A549 (cell line): ENCODE results near the gene HINT3. TPM values are rescaled to one million over a fixed set of nuclear protein-coding genes. Genes with fewer than 3 reads are reported as not detected.

Source experiments
- ATAC-seq, 2 experiments: fragments of 200-7000 bp in 1 of 2; fragments of >200 bp in 1 of 2; cut with Nextera tagmentation in 1 of 2; cut with Tn5 transposase in 1 of 2; 3 replicates each; pipeline versions ENCODE4 v1.8.0 to v1.9.1; 2018 to 2020; ENCODE audit warnings: mild to moderate bottlenecking in 1 of 2, moderate library complexity in 1 of 2
- CTCF ChIA-PET: fragments of 300-600 bp; sonication (Branson Sonifier 250); formaldehyde crosslinking; extraction: SDS; loops from one replicate; lab custom pipeline; 2021; ENCODE audit warnings: antibody characterized with exemption, inconsistent platforms; lab: Yijun Ruan, JAX
- POLR2A ChIA-PET: fragments of 350-600 bp; formaldehyde crosslinking; extraction: SDS; loops from one replicate; lab custom pipeline; 2021; ENCODE audit warnings: antibody characterized with exemption, inconsistent platforms; lab: Yijun Ruan, JAX
- DNase-seq, 2 experiments: peaks; one replicate each; pipeline versions ENCODE4 v3.0.0 to v3.0.0-alpha.2; 2011 to 2016; ENCODE audit warnings: low read depth in 1 of 2, low spot score in 1 of 2
- FAIRE-seq: peaks from 2 replicates; lab custom pipeline; 2011; peaks lifted over from hg19 to GRCh38; lab: Jason Lieb, UNC
- H3K27ac ChIP-seq, 2 experiments: fragments of >200 bp; sonication (Bioruptor Twin); formaldehyde crosslinking; 3 replicates each; pipeline ENCODE4 v1.5.1; 2016 to 2017
- H3K4me1 ChIP-seq: fragments of >200 bp; sonication (Bioruptor Twin); formaldehyde crosslinking; 3 replicates; pipeline ENCODE4 v1.6.1; 2016
- H3K4me2 ChIP-seq: fragments of >200 bp; sonication (Bioruptor Twin); formaldehyde crosslinking; 3 replicates; pipeline ENCODE4 v1.6.1; 2016
- H3K4me3 ChIP-seq: fragments of >200 bp; sonication (Bioruptor Twin); formaldehyde crosslinking; 3 replicates; pipeline ENCODE4 v1.5.1; 2016
- H3K9me3 ChIP-seq: fragments of >200 bp; sonication (Bioruptor Twin); formaldehyde crosslinking; 3 replicates; pipeline ENCODE4 v1.6.1; 2016
- BHLHE40 ChIP-seq: IDR thresholded peaks from 2 replicates; pipeline ENCODE4 v1.6.1; 2012; ENCODE audit warnings: low read depth, low read length, inconsistent platforms
- CBX2 ChIP-seq: fragments of 200-600 bp; sonication (generic); IDR thresholded peaks from 2 replicates; pipeline ENCODE4 v1.6.1; 2016; ENCODE audit warnings: low read depth, mild to moderate bottlenecking, borderline replicate concordance
- CHD4 ChIP-seq: fragments of 200-600 bp; sonication (generic); IDR thresholded peaks from 2 replicates; pipeline ENCODE4 v1.6.1; 2016; ENCODE audit warnings: antibody characterized with exemption, mild to moderate bottlenecking, borderline replicate concordance
- E2F6 ChIP-seq: IDR thresholded peaks from 2 replicates; pipeline ENCODE4 v1.6.1; 2012; ENCODE audit warnings: low read depth, borderline replicate concordance
- EHF ChIP-seq: fragments of 250-450 bp; sonication (Bioruptor Pico); IDR thresholded peaks from 2 replicates; pipeline ENCODE4 v1.5.0; 2020; ENCODE audit warnings: mild to moderate bottlenecking
- EHMT2 ChIP-seq: fragments of 200-600 bp; sonication (generic); IDR thresholded peaks from 2 replicates; pipeline ENCODE4 v1.6.1; 2016; ENCODE audit warnings: antibody characterized with exemption, low read depth, mild to moderate bottlenecking, moderate library complexity
- ELK1 ChIP-seq: fragments of 150-350 bp; IDR thresholded peaks from 2 replicates; pipeline ENCODE4 v1.6.1; 2014; ENCODE audit warnings: low read depth, mild to moderate bottlenecking, low read length
- EP300 ChIP-seq, 2 experiments: fragments of >200 bp; sonication (Bioruptor Twin); formaldehyde crosslinking; IDR thresholded peaks; 2 replicates in 1 of 2; 3 replicates in 1 of 2; pipeline ENCODE4 v1.6.1; 2016 to 2017
- GATA3 ChIP-seq: IDR thresholded peaks from 2 replicates; pipeline ENCODE4 v1.6.1; 2012; ENCODE audit warnings: borderline replicate concordance
- HDAC2 ChIP-seq: fragments of 200-600 bp; sonication (generic); IDR thresholded peaks from 2 replicates; pipeline ENCODE4 v1.6.1; 2016
- HOXB13 ChIP-seq: fragments of 250-450 bp; sonication (Bioruptor Pico); IDR thresholded peaks from 2 replicates; pipeline ENCODE4 v1.5.0; 2020; ENCODE audit warnings: low read depth, mild to moderate bottlenecking, moderate library complexity
- JUN ChIP-seq, 2 experiments: fragments of >200 bp; sonication (Bioruptor Twin); formaldehyde crosslinking; IDR thresholded peaks; 2 replicates in 1 of 2; 3 replicates in 1 of 2; pipeline ENCODE4 v1.6.1; 2016 to 2017
- JUNB ChIP-seq: fragments of >200 bp; sonication (Bioruptor Twin); formaldehyde crosslinking; IDR thresholded peaks from 2 replicates; pipeline ENCODE4 v1.6.1; 2016
- KDM1A ChIP-seq: fragments of 200-600 bp; sonication (generic); IDR thresholded peaks from 2 replicates; pipeline ENCODE4 v1.6.1; 2016; ENCODE audit warnings: low read depth, mild to moderate bottlenecking
- KDM5A ChIP-seq: fragments of 200-600 bp; sonication (generic); IDR thresholded peaks from 2 replicates; pipeline ENCODE4 v1.6.1; 2016; ENCODE audit warnings: antibody characterized with exemption, mild to moderate bottlenecking
- MAFK ChIP-seq: fragments of 450-650 bp; IDR thresholded peaks from 2 replicates; pipeline ENCODE4 v1.6.1; 2014; ENCODE audit not compliant: partially characterized antibody
- MAZ ChIP-seq: fragments of 150-350 bp; IDR thresholded peaks from 2 replicates; pipeline ENCODE4 v1.6.1; 2014; ENCODE audit warnings: antibody characterized with exemption, low read depth, low read length, borderline replicate concordance
- RARB ChIP-seq: fragments of 250-450 bp; sonication (Bioruptor Pico); IDR thresholded peaks from 2 replicates; pipeline ENCODE4 v1.8.0; 2021; ENCODE audit warnings: mild to moderate bottlenecking, moderate library complexity
- RCOR1 ChIP-seq: fragments of 150-350 bp; IDR thresholded peaks from 2 replicates; pipeline ENCODE4 v1.6.1; 2014; ENCODE audit warnings: antibody characterized with exemption, low read length, low read depth
- RNF2 ChIP-seq: fragments of 200-600 bp; sonication (generic); IDR thresholded peaks from 2 replicates; pipeline ENCODE4 v1.6.1; 2016; ENCODE audit warnings: low read depth, mild to moderate bottlenecking, antibody characterized with exemption, moderate library complexity, borderline replicate concordance
- SMC3 ChIP-seq: fragments of >200 bp; sonication (Bioruptor Twin); formaldehyde crosslinking; IDR thresholded peaks from 3 replicates; pipeline ENCODE4 v1.6.1; 2018; ENCODE audit warnings: inconsistent platforms
- TP53 ChIP-seq: fragments of 250-450 bp; sonication (Bioruptor Pico); IDR thresholded peaks from 2 replicates; pipeline ENCODE4 v1.5.0; 2021; ENCODE audit warnings: mild to moderate bottlenecking, moderate library complexity
- ZC3H11A ChIP-seq: fragments of 450-650 bp; IDR thresholded peaks from 2 replicates; pipeline ENCODE4 v1.6.1; 2014; ENCODE audit warnings: antibody characterized with exemption, mild to moderate bottlenecking
- WGBS: methylation state at CpG from one replicate; pipeline ENCODE4 v1.1.6; 2017; ENCODE audit errors: missing lambda C conversion rate; 5-methylcytosine and 5-hydroxymethylcytosine counted together
- polyA plus RNA-seq, 4 experiments: library from polyadenylated mRNA; depleted of rRNA in 3 of 4; stranded (reverse); fragments of >200 nt; fragmentation: RNase III in 1 of 4; extraction: RNeasy Plus Mini Kit Qiagen cat#74134 plus additional on column Dnase treatment in 1 of 4; gene quantifications; 2 replicates in 3 of 4; 3 replicates in 1 of 4; pipeline ENCODE4 v1.2.3, GENCODE V29; 2011 to 2017
- TF ChIP-seq, protein P1 (sequence below): IDR thresholded peaks from 2 replicates; pipeline ENCODE4 v1.6.1; 2012
- TF ChIP-seq, protein P2 (sequence below): IDR thresholded peaks from 2 replicates; pipeline ENCODE4 v1.6.1; 2012

The HINT3 gene
- polyA plus RNA-seq, 2 of the 4 experiments (the other 2 are of a cell fraction) = 4.7 to 13.0 TPM

GRCh38 chr6:126010040-126010439 lies 53.5 kb downstream of the HINT3 start:
- FAIRE-seq (no peak), ATAC-seq (no peak)
- no peak overlapping the region for H3K27ac ChIP-seq

GRCh38 chr6:126015863-126016262 lies 59.3 kb downstream of the HINT3 start:
- no peak overlapping the region for H3K27ac ChIP-seq
- ATAC-seq (no peak), DNase-seq (peak in 1 of 2 experiments; percentile 10), FAIRE-seq (no peak)
- H3K4me2 ChIP-seq = no peak overlapping the region
- ChIA-PET CTCF (no interaction called here), POLR2A (no interaction called here)
- 45% methylated on average over 1 of the region's 1 CpG for WGBS
- peaks cover 28% of the 10 kb centered on the region; the same call in 2 of the 3 replicates for H3K4me1 ChIP-seq
- no peaks in the 10 kb centered on the region for H3K9me3 ChIP-seq
- TF ChIP-seq KDM1A (no peak), GATA3 (no peak), HDAC2 (no peak), EHF (CRISPR knock-in tag) (no peak), ELK1 (no peak), KDM5A (no peak), CBX2 (no peak), BHLHE40 (no peak), HOXB13 (CRISPR knock-in tag) (no peak), JUN (IDR thresholded peaks at IDR 0.05) (no peak)
- TF ChIP-seq, protein P1, sequence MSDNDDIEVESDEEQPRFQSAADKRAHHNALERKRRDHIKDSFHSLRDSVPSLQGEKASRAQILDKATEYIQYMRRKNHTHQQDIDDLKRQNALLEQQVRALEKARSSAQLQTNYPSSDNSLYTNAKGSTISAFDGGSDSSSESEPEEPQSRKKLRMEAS = no peak
- TF ChIP-seq, protein P2, sequence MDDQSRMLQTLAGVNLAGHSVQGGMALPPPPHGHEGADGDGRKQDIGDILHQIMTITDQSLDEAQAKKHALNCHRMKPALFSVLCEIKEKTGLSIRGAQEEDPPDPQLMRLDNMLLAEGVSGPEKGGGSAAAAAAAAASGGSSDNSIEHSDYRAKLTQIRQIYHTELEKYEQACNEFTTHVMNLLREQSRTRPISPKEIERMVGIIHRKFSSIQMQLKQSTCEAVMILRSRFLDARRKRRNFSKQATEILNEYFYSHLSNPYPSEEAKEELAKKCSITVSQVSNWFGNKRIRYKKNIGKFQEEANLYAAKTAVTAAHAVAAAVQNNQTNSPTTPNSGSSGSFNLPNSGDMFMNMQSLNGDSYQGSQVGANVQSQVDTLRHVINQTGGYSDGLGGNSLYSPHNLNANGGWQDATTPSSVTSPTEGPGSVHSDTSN = no peak
- H3K4me3 ChIP-seq = no peak overlapping the region

More at GRCh38 chr6:126010040-126010439, 53.5 kb downstream of the HINT3 start:
- ChIA-PET CTCF (interaction anchor here (1.2 kb wide), 1 partner anchor 11 kb away, joined by 3 read pairs; no protein-coding TSS in a partner anchor), POLR2A (no interaction called here)
- TF ChIP-seq RNF2 = no peak
- no peak for TF ChIP-seq EHF (CRISPR knock-in tag)
- TF ChIP-seq TP53 (CRISPR knock-in tag) = no peak
- no peak for TF ChIP-seq E2F6
- TF ChIP-seq CHD4 = no peak
- no peak for DNase-seq
- 83% methylated on average over 4 of the region's 4 CpGs for WGBS
- Histone ChIP-seq H3K4me1 (peaks cover 9% of the 10 kb centered on the region; the same call in 1 of the 3 replicates), H3K4me3 (no peak overlapping the region), H3K4me2 (no peak overlapping the region), H3K9me3 (no peaks in the 10 kb centered on the region)

GRCh38 chr6:126016591-126016990 lies 60.0 kb downstream of the HINT3 start:
- no peaks in the 10 kb centered on the region for H3K9me3 ChIP-seq
- DNase-seq (no peak), FAIRE-seq (no peak), ATAC-seq (no peak)
- H3K4me1 ChIP-seq = peaks cover 28% of the 10 kb centered on the region; the same call in 2 of the 3 replicates
- no peak overlapping the region for H3K4me2 ChIP-seq
- ChIA-PET POLR2A (no interaction called here), CTCF (no interaction called here)
- H3K4me3 ChIP-seq = no peak overlapping the region
- no peak overlapping the region for H3K27ac ChIP-seq
- WGBS = 87% methylated on average over 2 of the region's 2 CpGs
- TF ChIP-seq ELK1 (no peak), RARB (CRISPR knock-in tag) (no peak), GATA3 (no peak), E2F6 (no peak), RCOR1 (no peak), EP300 (IDR thresholded peaks at IDR 0.05) (no peak), MAFK (no peak), JUN (IDR thresholded peaks at IDR 0.05) (no peak), BHLHE40 (no peak), EHMT2 (no peak), ZC3H11A (no peak), JUNB (no peak), MAZ (no peak), SMC3 (no peak)
